ENCODE data around the gene LFNG. TPM values are rescaled to one million over a fixed set of nuclear protein-coding genes. Genes with fewer than 3 reads are reported as not detected.

Gene LFNG
- total and polyA plus RNA-seq, 9 of the 15 experiments (the other 6 are each of a cell fraction or from before 2014, with no cell fraction given), result 0.03 to 0.89 (median 0.25) TPM; not detected in 1

- no peak for TF ChIP-seq E4F1 (CRISPR knock-in tag; IDR thresholded peaks at IDR 0.05; ENCODE audit: borderline replicate concordance)
- no peak for TF ChIP-seq ZNF324 (CRISPR knock-in tag; IDR thresholded peaks at IDR 0.05)
- TF ChIP-seq RBBP5 (IDR thresholded peaks at IDR 0.05; ENCODE audit: borderline replicate concordance, insufficient read depth, low read length, poor library complexity, severe bottlenecking), result peak; percentile 95
- TF ChIP-seq CBX3 (IDR thresholded peaks at IDR 0.05; ENCODE audit: borderline replicate concordance in 1 of 2, low read length in 2 of 2), result 0 out of 3 replicates have a peak, but pooled peaks of 1 of the 2 experiments have one; percentile 24
- TF ChIP-seq EGR1 (conservative IDR thresholded peaks at IDR 0.05), result peak; percentile 82
- TF ChIP-seq, protein P1, sequence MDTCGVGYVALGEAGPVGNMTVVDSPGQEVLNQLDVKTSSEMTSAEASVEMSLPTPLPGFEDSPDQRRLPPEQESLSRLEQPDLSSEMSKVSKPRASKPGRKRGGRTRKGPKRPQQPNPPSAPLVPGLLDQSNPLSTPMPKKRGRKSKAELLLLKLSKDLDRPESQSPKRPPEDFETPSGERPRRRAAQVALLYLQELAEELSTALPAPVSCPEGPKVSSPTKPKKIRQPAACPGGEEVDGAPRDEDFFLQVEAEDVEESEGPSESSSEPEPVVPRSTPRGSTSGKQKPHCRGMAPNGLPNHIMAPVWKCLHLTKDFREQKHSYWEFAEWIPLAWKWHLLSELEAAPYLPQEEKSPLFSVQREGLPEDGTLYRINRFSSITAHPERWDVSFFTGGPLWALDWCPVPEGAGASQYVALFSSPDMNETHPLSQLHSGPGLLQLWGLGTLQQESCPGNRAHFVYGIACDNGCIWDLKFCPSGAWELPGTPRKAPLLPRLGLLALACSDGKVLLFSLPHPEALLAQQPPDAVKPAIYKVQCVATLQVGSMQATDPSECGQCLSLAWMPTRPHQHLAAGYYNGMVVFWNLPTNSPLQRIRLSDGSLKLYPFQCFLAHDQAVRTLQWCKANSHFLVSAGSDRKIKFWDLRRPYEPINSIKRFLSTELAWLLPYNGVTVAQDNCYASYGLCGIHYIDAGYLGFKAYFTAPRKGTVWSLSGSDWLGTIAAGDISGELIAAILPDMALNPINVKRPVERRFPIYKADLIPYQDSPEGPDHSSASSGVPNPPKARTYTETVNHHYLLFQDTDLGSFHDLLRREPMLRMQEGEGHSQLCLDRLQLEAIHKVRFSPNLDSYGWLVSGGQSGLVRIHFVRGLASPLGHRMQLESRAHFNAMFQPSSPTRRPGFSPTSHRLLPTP (IDR thresholded peaks at IDR 0.05; ENCODE audit: borderline replicate concordance, extremely low read depth, insufficient read length), result no peak
- peak; percentile 26; the same call in 1 of the 2 replicates for TF ChIP-seq RNF2 (IDR thresholded peaks at IDR 0.05)
- TF ChIP-seq SAFB2 (IDR thresholded peaks at IDR 0.05; ENCODE audit: borderline replicate concordance, low read depth, low read length, severe bottlenecking), result no peak
- peak; percentile 10; the same call in 1 of the 2 replicates for TF ChIP-seq PML (IDR thresholded peaks at IDR 0.05; ENCODE audit: low read length)
- TF ChIP-seq NKRF (IDR thresholded peaks at IDR 0.05; ENCODE audit: borderline replicate concordance), result no peak
- TF ChIP-seq KLF6 (CRISPR knock-in tag; IDR thresholded peaks at IDR 0.05; ENCODE audit: borderline replicate concordance), result no peak
- no peak for TF ChIP-seq TRIM28 (IDR thresholded peaks at IDR 0.05)
- no peak for TF ChIP-seq ELK3 (CRISPR knock-in tag; IDR thresholded peaks at IDR 0.05)
- no peak for TF ChIP-seq ZNF589 (CRISPR knock-in tag; IDR thresholded peaks at IDR 0.05; ENCODE audit: low read depth)
- TF ChIP-seq MAFG (tag; conservative IDR thresholded peaks at IDR 0.05), result no peak
- no peak for TF ChIP-seq BACH1 (tag; IDR thresholded peaks at IDR 0.05)
- TF ChIP-seq SNAPC5 (CRISPR knock-in tag; IDR thresholded peaks at IDR 0.05), result no peak
Observed at GRCh38 chr7:2558629-2559282, 39.2 kb downstream of the LFNG start, which contains the start of gene IQCE (continued).
